NCI-H2107 (cell line): ENCODE results near the gene KCNMA1.
"Not testable (repeated sequence)": the region's sequence is repeated elsewhere in the genome, so short reads cannot be mapped to it uniquely, and the experiment has no call there.

Experiments used
- DNase-seq: peaks from one replicate; lab custom pipeline; 2025; lab: John Stamatoyannopoulos, UW

KCNMA1 gene

GRCh38 chr10:77603534-77603927 is 34.1 kb downstream of the KCNMA1 start:
- no peak for DNase-seq

GRCh38 chr10:77602913-77603533 is 34.6 kb downstream of the KCNMA1 start:
- no peak for DNase-seq

- DNase-seq = no peak
Measured at GRCh38 chr10:77602231-77602912, 35.2 kb downstream of the KCNMA1 start.

DNA sequence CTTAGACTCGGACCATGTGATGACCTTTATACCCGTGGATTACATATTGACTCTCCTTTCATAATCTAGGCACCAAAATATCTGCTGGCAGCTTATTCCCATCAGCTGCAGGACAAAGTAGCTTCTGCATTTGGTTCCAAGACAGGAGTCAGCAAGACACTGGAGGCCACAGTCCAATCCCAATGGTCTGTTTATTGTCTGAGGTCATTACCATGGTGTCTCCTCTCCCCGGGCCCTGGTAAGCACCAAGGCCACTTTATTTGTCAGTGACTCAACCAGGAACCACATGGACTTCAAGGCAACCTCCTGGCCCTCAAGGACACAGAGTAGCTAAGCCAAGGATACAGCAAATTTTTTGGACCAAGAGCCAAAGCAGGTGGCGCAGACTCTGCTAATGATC is 36.1 kb downstream of the KCNMA1 start:
- DNase-seq = no peak

DNA sequence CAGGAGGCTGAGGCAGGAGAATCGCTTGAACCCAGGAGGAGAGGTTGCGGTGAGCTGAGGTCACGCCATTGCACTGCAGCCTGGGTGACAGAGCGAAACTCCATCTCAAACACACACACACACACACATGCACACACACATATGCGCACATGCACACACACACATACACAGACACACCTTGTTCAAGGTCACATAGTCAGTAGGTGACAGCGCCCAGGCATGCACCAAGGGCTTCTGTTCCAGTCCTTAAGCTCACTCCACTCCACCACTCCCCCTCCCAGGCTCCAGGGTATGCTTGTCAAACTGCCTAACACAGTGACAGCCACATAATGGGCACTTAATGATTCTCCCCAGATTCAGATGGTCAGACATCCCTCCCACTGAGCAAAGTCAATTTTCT is 37.0 kb downstream of the KCNMA1 start:
- no peak for DNase-seq

GRCh38 chr10:77599651-77600050 is 38.0 kb downstream of the KCNMA1 start:
- DNase-seq = no peak

- no peak for DNase-seq
Measured at GRCh38 chr10:77598606-77599005, 39.0 kb downstream of the KCNMA1 start.

DNA sequence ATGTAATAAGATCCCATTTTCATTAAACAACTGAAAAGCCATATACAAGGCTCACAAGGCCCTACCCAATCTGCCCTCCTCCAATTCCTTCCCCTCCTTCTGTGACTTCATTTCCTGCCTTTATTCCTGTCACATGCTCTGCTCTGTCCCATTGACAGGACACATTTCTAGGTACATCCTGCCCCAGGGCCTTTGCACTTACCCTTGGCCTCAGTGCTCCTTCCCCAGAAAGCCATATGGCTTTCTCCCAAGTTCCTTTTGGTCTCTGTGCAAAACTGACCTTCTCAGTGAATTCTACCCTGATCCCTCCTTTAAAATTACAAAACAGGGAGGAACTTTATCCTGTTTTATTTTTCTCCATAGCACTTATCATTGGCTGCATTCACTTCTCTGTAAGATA is 40.0 kb downstream of the KCNMA1 start:
- DNase-seq = no peak

DNA sequence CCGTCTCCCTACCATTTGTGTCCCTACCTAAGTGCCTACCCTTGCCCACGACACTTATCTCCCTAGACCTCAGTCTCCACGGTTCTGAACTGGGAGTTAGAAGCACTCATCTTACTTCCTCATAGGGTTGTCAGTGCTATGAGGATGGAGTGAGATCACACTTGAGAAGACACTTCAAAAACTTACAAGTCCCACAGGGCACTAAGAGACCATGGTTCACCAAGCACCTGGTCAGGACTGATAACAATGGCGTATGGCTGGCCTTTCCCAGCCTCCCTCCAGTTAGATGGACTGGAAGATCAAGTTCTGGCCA is 43.2 kb downstream of the KCNMA1 start:
- DNase-seq = no peak

- DNase-seq = no peak
Measured at GRCh38 chr10:77593771-77594470, 43.7 kb downstream of the KCNMA1 start.

GRCh38 chr10:77592946-77593636 is 44.5 kb downstream of the KCNMA1 start:
- DNase-seq = no peak

- no peak for DNase-seq
Measured at GRCh38 chr10:77592510-77592909, 45.1 kb downstream of the KCNMA1 start.

DNA sequence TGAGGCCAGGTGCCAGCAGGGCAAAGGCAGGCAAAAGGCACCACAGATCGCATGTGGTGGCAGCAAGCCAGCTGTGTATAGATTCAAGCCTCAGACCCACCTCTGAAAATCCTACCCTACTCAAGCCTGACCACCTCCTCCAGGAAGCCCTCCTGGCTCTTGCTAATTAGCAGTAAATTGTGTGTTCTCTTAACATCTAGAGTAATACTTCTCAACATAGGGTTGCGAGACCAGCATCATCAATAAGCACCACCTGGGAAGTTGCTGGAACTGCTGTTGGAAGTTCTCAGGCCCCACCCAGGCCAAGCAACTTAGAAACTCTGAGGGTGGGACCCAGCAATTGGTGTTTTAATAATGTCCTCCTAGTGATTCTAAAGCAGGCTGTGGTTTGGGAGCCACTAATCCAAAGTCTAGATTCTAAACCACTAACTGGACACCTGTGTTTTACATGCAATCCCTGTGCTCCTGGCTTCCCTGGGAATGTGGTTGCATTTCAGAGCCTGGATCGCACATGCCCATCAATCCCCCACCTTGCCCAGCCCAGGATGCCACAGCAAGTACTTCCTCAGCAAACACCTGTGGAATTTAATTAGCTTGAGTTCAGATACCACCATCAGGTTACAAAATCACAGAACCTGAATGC is 46.2 kb downstream of the KCNMA1 start:
- no peak for DNase-seq

DNA sequence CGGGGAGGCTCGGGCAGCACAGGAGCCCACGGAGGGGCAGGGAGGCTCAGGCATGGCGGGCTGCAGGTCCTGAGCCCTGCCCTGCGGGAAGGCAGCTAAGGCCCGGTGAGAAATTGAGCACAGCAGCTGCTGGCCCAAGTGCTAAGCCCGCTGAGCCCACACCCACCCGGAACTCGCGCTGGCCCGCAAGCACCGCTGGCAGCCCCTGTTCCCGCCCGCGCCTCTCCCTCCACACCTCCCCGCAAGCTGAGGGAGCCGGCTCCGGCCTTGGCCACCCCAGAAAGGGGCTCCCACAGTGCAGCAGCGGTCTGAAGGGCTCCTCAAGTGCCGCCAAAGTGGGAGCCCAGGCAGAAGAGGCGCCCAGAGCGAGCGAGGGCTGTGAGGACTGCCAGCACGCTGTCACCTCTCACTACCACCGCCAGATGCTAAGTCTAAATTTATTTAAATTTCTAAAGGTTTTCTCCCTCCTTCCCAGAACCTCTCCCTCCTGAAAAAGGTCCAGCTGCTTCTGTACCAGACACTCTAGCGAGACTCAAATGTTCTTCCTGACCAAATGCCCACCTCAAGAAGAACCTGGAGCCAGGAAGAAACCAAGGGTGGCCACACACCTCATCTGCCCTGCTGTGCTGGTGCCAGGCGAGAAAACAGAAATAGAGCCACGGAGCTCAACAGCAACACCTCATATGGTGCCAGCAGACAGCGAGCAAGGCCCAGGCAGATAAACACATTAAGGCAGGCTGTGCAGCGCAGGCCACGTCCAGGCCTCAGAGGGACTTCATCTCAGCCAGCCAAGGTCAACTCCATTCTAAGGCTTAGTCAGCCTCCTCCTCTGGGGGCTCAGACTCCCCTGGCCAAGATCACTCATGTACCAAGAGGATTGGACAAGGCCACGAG is 47.0 kb downstream of the KCNMA1 start:
- DNase-seq = no peak

- not testable (repeated sequence) for DNase-seq
Measured at GRCh38 chr10:77589703-77590102, 47.9 kb downstream of the KCNMA1 start.

- no peak for DNase-seq
Measured at GRCh38 chr10:77588886-77589285, 48.7 kb downstream of the KCNMA1 start.

DNA sequence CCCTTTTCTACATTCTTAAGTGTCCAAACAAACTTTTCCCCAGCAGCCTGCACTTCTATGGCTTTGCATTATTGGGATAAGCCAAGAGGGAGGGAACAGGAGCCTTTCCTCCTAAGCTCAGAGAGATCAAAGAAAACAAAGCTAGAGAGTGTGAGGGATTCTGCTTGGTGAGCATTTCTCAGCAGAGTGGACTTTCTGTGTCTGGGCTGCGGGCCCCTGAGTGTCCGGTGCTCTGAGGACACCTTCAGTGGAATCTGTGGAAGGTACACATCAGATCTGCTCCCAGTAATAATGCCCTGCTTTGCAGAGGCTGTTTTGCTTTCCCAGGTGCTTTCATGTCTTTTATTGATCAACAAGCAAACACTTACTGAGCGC is 50.2 kb downstream of the KCNMA1 start:
- DNase-seq = no peak

DNA sequence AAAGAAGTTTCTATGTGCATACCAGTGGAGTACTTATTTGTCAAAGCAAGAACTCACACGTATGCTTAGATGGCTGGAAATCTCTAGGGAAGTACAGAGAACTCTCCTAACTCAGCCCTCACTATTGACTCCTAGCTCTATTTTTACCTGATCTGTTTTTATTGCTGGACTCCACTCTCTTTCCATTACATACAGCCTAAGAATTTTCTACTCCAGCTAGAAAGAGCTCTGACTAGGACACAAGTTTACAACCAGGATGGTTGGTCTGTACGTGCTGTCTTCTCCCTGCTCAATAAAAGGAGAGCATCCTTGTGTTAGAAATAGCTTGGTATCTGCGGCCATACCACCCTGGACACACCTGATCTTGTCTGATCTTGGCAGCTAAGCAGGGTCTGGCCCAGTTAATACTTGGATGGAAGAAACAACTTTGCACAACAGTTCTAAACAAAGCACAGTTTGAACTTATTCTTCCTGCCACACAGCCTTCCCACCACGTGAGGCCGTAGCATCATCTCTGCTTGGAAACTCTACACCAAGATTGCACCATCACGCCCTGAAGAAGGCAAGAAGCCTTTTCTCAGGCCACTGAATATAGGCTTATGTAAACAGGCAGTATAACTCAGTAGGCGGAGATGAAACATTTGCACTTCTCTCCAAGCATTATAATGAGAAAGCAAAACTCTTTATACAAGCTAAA is 50.7 kb downstream of the KCNMA1 start:
- no peak for DNase-seq

- DNase-seq = no peak
Measured at GRCh38 chr10:77584938-77585337, 52.7 kb downstream of the KCNMA1 start.

GRCh38 chr10:77583527-77583926 is 54.1 kb downstream of the KCNMA1 start:
- DNase-seq = no peak

DNA sequence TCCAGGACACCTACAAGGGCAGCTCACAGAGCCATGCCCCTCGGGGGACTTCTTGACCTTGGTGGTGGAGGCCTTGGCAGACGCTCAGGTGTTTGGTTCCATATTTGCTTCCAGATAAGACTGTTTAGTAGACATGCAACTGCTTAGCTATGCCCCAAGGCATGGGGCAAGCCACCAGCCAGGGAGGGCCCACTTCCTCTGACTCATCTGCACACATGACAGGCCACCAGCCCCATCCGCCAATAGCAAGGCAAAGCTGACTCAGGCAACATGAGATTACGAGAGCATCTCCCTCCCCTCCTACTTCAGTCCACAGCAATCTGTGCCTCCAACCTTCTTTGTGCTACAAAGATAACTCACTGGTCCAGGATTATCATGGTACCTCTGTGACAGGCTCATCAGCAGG is 54.9 kb downstream of the KCNMA1 start:
- no peak for DNase-seq
